GM04504 (cell line): ENCODE measurements around the gene INAFM1.

Experiments used
- DNase-seq: peaks from one replicate; pipeline ENCODE4 v3.0.0-alpha.2; 2012; ENCODE audit warnings: low read depth

The INAFM1 gene

GRCh38 chr19:47310323-47310722, 35.6 kb downstream of the INAFM1 start:
- no peak for DNase-seq

- DNase-seq, result no peak
Observed at GRCh38 chr19:47310819-47311218, 36.1 kb downstream of the INAFM1 start.

- DNase-seq, result no peak
Observed at GRCh38 chr19:47312366-47313006, 37.8 kb downstream of the INAFM1 start.

- DNase-seq, result no peak
Observed at GRCh38 chr19:47313754-47314295, 39.1 kb downstream of the INAFM1 start.

GRCh38 chr19:47315125-47315821, 40.6 kb downstream of the INAFM1 start:
- DNase-seq, result peak; percentile 83

GRCh38 chr19:47316513-47316912, 41.8 kb downstream of the INAFM1 start:
- no peak for DNase-seq

- no peak for DNase-seq
Observed at GRCh38 chr19:47319923-47320871, 45.5 kb downstream of the INAFM1 start.

- DNase-seq, result no peak
Observed at GRCh38 chr19:47321630-47322029, 46.9 kb downstream of the INAFM1 start.

GRCh38 chr19:47322058-47322457, 47.4 kb downstream of the INAFM1 start:
- DNase-seq, result no peak

- no peak for DNase-seq
Observed at GRCh38 chr19:47323409-47323808, 48.7 kb downstream of the INAFM1 start.

- no peak for DNase-seq
Observed at GRCh38 chr19:47323872-47324271, 49.2 kb downstream of the INAFM1 start.

GRCh38 chr19:47324502-47324901, 49.8 kb downstream of the INAFM1 start:
- no peak for DNase-seq
